ENCODE data around the gene KCNQ2. TPM values are rescaled to one million over a fixed set of nuclear protein-coding genes. Genes with fewer than 3 reads are reported as not detected.

KCNQ2 gene
- total RNA-seq, 2 donors from 2014 or later = 1.8 to 3.0 TPM

DNA sequence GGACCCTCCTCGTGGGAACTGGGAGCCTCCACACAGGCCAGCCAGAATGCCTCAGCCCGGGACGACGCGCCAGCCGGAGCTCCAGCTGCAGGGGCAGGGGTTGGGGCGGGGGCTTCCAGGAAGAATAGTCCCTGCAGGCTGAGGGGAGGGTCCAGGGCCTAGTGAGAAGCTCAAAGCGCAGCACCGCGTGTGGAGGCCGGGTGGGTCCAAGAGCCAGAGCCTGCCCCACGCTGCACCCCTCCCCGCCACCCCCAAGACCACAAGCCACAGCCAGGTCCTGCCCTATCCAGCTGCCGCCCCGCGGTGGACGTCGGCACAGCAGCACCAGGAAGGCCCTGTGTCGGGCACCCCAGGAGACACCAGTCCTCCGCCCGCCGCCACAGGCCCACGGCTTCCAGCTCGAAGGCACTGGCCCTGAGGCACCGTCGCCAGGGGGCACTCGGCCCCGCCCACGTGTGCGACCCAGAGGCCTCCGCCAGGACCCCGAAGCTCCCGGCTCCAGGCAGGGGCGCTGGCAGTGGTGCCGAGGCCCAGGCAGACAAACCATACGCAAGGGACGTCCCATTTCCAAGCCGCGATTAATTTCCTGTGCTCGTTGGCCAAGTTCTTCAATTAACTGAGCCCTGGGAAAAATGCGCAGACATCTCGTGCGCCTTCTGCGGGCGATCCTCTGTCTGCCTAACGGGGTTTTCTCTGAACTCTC is 19.5 kb downstream of the KCNQ2 start:
- no peaks in the 10 kb centered on the region for H3K9me3 ChIP-seq
- no peaks in the 10 kb centered on the region for H3K4me1 ChIP-seq
- no peak overlapping the region for H3K27ac ChIP-seq
- intact Hi-C loops (cut with DNase I) = no loop called here
- no peak overlapping the region for H3K4me3 ChIP-seq
- no peak for TF ChIP-seq POLR2A (IDR thresholded peaks at IDR 0.05)
- TF ChIP-seq, protein P1, sequence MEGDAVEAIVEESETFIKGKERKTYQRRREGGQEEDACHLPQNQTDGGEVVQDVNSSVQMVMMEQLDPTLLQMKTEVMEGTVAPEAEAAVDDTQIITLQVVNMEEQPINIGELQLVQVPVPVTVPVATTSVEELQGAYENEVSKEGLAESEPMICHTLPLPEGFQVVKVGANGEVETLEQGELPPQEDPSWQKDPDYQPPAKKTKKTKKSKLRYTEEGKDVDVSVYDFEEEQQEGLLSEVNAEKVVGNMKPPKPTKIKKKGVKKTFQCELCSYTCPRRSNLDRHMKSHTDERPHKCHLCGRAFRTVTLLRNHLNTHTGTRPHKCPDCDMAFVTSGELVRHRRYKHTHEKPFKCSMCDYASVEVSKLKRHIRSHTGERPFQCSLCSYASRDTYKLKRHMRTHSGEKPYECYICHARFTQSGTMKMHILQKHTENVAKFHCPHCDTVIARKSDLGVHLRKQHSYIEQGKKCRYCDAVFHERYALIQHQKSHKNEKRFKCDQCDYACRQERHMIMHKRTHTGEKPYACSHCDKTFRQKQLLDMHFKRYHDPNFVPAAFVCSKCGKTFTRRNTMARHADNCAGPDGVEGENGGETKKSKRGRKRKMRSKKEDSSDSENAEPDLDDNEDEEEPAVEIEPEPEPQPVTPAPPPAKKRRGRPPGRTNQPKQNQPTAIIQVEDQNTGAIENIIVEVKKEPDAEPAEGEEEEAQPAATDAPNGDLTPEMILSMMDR (IDR thresholded peaks at IDR 0.05) = no peak
- no peak for ATAC-seq
- no peaks in the 10 kb centered on the region for H3K36me3 ChIP-seq (replicated peaks in 1 of 2; ENCODE audit: insufficient read depth in 1 of 2, low read depth in 2 of 2)
- H3K27me3 ChIP-seq = peaks cover 0 to 7% of the 10 kb centered on the region in 2 donors
- DNase-seq = no peak
- WGBS, 2 donors = 40 to 54% methylated on average over 9 to 46 of the region's 46 CpGs

DNA sequence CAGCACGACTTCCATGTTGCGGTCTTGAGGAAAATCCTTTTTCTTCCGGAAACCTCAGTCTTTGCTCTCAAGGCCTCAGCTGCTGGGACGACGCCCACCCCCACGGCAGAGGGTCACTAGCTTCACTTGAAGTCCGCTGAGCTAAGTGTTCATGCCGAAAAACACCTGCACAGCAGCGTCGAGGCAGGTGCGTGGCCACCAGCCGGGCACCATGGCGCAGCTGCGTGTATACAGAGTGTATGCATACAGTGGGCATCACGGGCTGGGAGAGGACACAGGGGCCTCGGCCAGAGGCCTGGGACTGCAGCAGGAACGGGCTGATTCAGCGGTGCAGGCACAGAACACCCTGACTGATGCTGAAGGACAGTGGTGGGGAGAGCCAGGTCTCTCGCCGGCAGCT is 20.1 kb downstream of the KCNQ2 start:
- intact Hi-C loops (cut with DNase I) = no loop called here
- no peaks in the 10 kb centered on the region for H3K9me3 ChIP-seq
- H3K36me3 ChIP-seq (replicated peaks in 1 of 2; ENCODE audit: insufficient read depth in 1 of 2, low read depth in 2 of 2) = no peaks in the 10 kb centered on the region
- no peak overlapping the region for H3K27ac ChIP-seq
- peaks cover 0 to 7% of the 10 kb centered on the region in 2 donors for H3K27me3 ChIP-seq
- H3K4me1 ChIP-seq = no peaks in the 10 kb centered on the region
- H3K4me3 ChIP-seq = no peak overlapping the region
- DNase-seq = no peak
- WGBS, 2 donors = 60 to 82% methylated on average over 2 to 16 of the region's 20 CpGs
- ATAC-seq = no peak
- TF ChIP-seq, protein P1 (IDR thresholded peaks at IDR 0.05) = no peak

DNA sequence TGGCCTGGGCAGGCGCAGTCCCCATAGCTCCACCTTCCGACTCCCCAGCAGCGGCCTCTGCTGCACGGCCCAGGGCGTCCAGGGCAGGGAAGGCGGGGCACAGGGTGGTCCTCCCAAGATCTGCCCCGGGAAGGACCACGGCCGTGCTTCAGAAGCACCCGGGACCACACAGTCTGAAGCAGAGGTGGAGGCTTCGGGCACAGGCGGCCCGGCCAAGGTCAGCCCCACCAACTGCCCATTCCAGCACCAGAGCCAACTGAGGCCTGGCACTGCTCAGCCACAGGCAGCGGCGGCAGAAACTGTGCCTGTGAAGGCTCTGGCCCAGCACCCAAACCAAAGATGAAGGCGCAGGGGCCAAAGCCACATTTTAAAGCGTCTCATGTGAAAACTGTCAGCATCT is 20.6 kb downstream of the KCNQ2 start:
- TF ChIP-seq, protein P1 (IDR thresholded peaks at IDR 0.05) = no peak
- TF ChIP-seq POLR2A (IDR thresholded peaks at IDR 0.05) = no peak
- Histone ChIP-seq H3K27ac (no peak overlapping the region), H3K9me3 (no peaks in the 10 kb centered on the region), H3K36me3 (replicated peaks in 1 of 2; ENCODE audit: insufficient read depth in 1 of 2, low read depth in 2 of 2) (no peaks in the 10 kb centered on the region), H3K4me1 (no peaks in the 10 kb centered on the region), H3K4me3 (no peak overlapping the region), H3K27me3 (peaks cover 0 to 7% of the 10 kb centered on the region in 2 donors)
- 76% methylated on average over 17 of the region's 17 CpGs; no CpG with 5 or more reads in 1 of the 2 donors for WGBS, 2 donors
- DNase-seq (no peak), ATAC-seq (no peak)
- intact Hi-C loops (cut with DNase I) = no loop called here

DNA sequence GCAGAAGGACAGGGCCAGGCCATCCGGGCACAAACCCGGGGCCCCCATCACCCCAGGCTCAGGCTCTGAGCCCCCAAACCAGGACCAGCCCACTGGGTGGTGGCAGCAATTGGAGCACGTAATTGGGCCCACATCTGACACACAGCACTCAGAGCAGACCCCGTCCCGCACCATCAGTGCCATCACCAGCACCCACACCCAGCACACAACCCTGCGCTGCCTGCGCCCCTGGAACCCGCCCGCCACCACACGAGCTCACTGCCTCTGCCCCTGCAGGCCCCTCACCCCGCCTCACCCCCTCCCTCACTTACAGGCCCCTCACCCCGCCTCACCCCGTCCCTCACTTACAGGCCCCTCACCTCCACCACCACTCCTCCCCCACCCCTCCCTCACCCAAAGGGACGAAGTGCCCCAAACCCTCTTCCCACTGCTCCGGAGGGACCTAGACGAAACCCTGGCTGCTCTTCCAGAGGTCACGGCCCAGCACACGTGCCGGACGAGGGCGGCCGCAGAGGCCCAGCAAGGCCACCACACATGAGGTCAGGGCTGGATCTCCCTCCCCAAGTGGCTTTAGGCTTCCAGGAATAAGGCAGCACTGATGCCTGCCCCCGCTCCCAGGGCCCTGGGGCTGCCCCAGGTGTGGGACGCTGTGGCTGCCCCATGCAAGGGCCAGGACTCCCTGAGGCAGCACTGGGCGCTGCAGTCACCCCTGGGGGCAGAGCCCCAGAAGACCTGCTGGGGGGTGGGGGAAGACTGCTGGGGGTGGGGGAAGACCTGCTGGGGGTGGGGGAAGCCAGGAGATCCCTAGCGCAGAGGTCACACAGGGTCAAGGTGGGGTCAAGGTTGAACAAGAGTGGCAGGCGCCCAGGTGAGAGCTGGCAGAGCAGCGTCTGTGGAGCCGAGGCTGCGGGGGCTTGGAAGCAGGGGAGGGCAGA is 22.4 kb downstream of the KCNQ2 start:
- DNase-seq (no peak), ATAC-seq (no peak)
- H3K27me3 ChIP-seq = peaks cover 0 to 7% of the 10 kb centered on the region in 2 donors
- WGBS, 2 donors = 61 to 64% methylated on average over 19 to 30 of the region's 30 CpGs
- H3K4me3 ChIP-seq = no peak overlapping the region
- H3K36me3 ChIP-seq (replicated peaks in 1 of 2; ENCODE audit: insufficient read depth in 1 of 2, low read depth in 2 of 2) = no peaks in the 10 kb centered on the region
- H3K4me1 ChIP-seq = no peaks in the 10 kb centered on the region
- intact Hi-C loops (cut with DNase I) = no loop called here
- H3K27ac ChIP-seq = no peak overlapping the region
- TF ChIP-seq, protein P1 (IDR thresholded peaks at IDR 0.05) = no peak
- no peak for TF ChIP-seq POLR2A (IDR thresholded peaks at IDR 0.05)
- H3K9me3 ChIP-seq = no peaks in the 10 kb centered on the region
